Left lung (tissue), 10 donors: ENCODE results near the gene FAAH. TPM values are rescaled to one million over a fixed set of nuclear protein-coding genes. Genes with fewer than 3 reads are reported as not detected.

Experiments
- ATAC-seq: fragments of 200-7000 bp; cut with Tn5 transposase; one replicate; pipeline ENCODE4 v1.9.1; 2020; ENCODE audit warnings: moderate library complexity
- DNase-seq, 4 donors: peaks; one replicate each; pipeline ENCODE4 v3.0.0-alpha.2; 2013 to 2020
- H3K27ac ChIP-seq, 2 donors: fragments of 200-600 bp; sonication (generic) in 1 of 2; one replicate each; pipeline versions ENCODE4 v1.5.0 to v1.8.0; 2020 to 2021
- H3K27me3 ChIP-seq, 2 donors: fragments of 200-600 bp; sonication (generic) in 1 of 2; one replicate each; pipeline versions ENCODE4 v1.5.0 to v1.8.0; 2020 to 2021
- H3K36me3 ChIP-seq, 2 donors: fragments of 200-600 bp; sonication (generic) in 1 of 2; one replicate each; pipeline versions ENCODE4 v1.5.0 to v1.8.0; 2020 to 2021
- H3K4me1 ChIP-seq, 2 donors: fragments of 200-600 bp; one replicate each; pipeline ENCODE4 v1.8.0; 2021
- H3K4me3 ChIP-seq, 2 donors: fragments of 200-600 bp; sonication (generic) in 1 of 2; one replicate each; pipeline versions ENCODE4 v1.5.0 to v1.8.0; 2020 to 2021; ENCODE audit warnings: mild to moderate bottlenecking in 1 of 2
- H3K9me3 ChIP-seq, 2 donors: fragments of 200-600 bp; sonication (generic) in 1 of 2; one replicate each; pipeline versions ENCODE4 v1.5.0 to v1.8.0; 2020 to 2021
- CTCF ChIP-seq, 2 donors: fragments of 200-600 bp; sonication (generic) in 1 of 2; IDR thresholded peaks; one replicate each; pipeline versions ENCODE4 v1.5.0 to v1.8.0; 2021; ENCODE audit warnings: antibody characterized with exemption in 2 of 2
- intact Hi-C, 2 donors: fragments of 100-400 bp; cut with DNase I; formaldehyde crosslinking; loops; one replicate each; pipeline versions ENCODE4 v1.11.2 to v1.14.2; 2022
- polyA plus RNA-seq, 6 donors: library from polyadenylated mRNA; unstranded; fragments of 120-200 nt; gene quantifications; one replicate each; pipeline ENCODE4 v1.2.1, GENCODE V29; 2013; ENCODE audit not compliant: insufficient read length in 6 of 6
- total RNA-seq, 2 donors: library from RNA; stranded (reverse); fragmentation: NEBNext Ultra II Directional; extraction: Animal tissue kit (Norgen Biotek cat#: 25700); gene quantifications; one replicate each; pipeline ENCODE4 v1.2.1, GENCODE V29; 2021
- donor health status: DM: no; HTN: yes; CAD: no.
- donor health status: DM: no; HTN: no; CAD: no.

FAAH gene
- total and polyA plus RNA-seq, 8 donors = 16.3 to 26.7 (median 23.5) TPM

- H3K27me3 ChIP-seq = peaks cover 31 to 78% of the 10 kb centered on the region in 2 donors
- no peak overlapping the region for H3K4me3 ChIP-seq
- intact Hi-C loops = loop anchor here in 1 of 2 donors (2.0 kb wide), 1 partner anchor 77 kb away; no protein-coding TSS in a partner anchor
- H3K9me3 ChIP-seq = no peaks in the 10 kb centered on the region
- H3K27ac ChIP-seq = no peak overlapping the region
- ATAC-seq = no peak
- no peaks in the 10 kb centered on the region for H3K36me3 ChIP-seq
- peaks cover 0 to 19% of the 10 kb centered on the region in 2 donors for H3K4me1 ChIP-seq
- DNase-seq = no peak
- TF ChIP-seq CTCF (IDR thresholded peaks at IDR 0.05) = no peak
Measured at GRCh38 chr1:46447499-46448108, 53.5 kb downstream of the FAAH start.

GRCh38 chr1:46448109-46448911 is 54.2 kb downstream of the FAAH start:
- no peak for DNase-seq
- Histone ChIP-seq H3K36me3 (no peaks in the 10 kb centered on the region), H3K27ac (no peak overlapping the region), H3K27me3 (peaks cover 31 to 85% of the 10 kb centered on the region in 2 donors), H3K9me3 (no peaks in the 10 kb centered on the region), H3K4me3 (peak overlapping the region in 1 of 2 donors; percentile 2), H3K4me1 (peaks cover 0 to 14% of the 10 kb centered on the region in 2 donors)
- no peak for TF ChIP-seq CTCF (IDR thresholded peaks at IDR 0.05)
- no peak for ATAC-seq
- intact Hi-C loops = no loop called here

- TF ChIP-seq CTCF (IDR thresholded peaks at IDR 0.05) = no peak
- Histone ChIP-seq H3K27me3 (peaks cover 31 to 96% of the 10 kb centered on the region in 2 donors), H3K36me3 (no peaks in the 10 kb centered on the region), H3K4me1 (peaks cover 0 to 14% of the 10 kb centered on the region in 2 donors), H3K4me3 (no peak overlapping the region), H3K27ac (no peak overlapping the region), H3K9me3 (no peaks in the 10 kb centered on the region)
- intact Hi-C loops = no loop called here
- ATAC-seq (no peak), DNase-seq (no peak)
Measured at GRCh38 chr1:46449223-46450159, 55.4 kb downstream of the FAAH start.

- DNase-seq (no peak), ATAC-seq (no peak)
- no peak overlapping the region for H3K4me3 ChIP-seq
- intact Hi-C loops = no loop called here
- TF ChIP-seq CTCF (IDR thresholded peaks at IDR 0.05) = no peak
- H3K9me3 ChIP-seq = no peaks in the 10 kb centered on the region
- H3K27me3 ChIP-seq = peaks cover 31 to 96% of the 10 kb centered on the region in 2 donors
- no peak overlapping the region for H3K27ac ChIP-seq
- no peaks in the 10 kb centered on the region for H3K36me3 ChIP-seq
- peaks cover 0 to 14% of the 10 kb centered on the region in 2 donors for H3K4me1 ChIP-seq
Measured at GRCh38 chr1:46450160-46450517, 56.0 kb downstream of the FAAH start.
